HL-60 (cell line): ENCODE results near the gene SLC38A10.

Experiments used
- DNase-seq, 2 experiments: peaks; one replicate each; pipeline ENCODE4 v3.0.0-alpha.2; 2010 to 2020; ENCODE audit warnings: low read depth in 1 of 2, low spot score in 1 of 2
- H3K27ac ChIP-seq: fragments of 250-450 bp; sonication (Bioruptor Pico); replicated peaks from 2 replicates; pipeline ENCODE4 v1.5.1; 2020; ENCODE audit warnings: mild to moderate bottlenecking, moderate library complexity
- H3K27me3 ChIP-seq: fragments of 250-450 bp; sonication (Bioruptor Pico); 2 replicates; pipeline ENCODE4 v1.5.1; 2021; ENCODE audit warnings: mild to moderate bottlenecking, moderate library complexity; ENCODE audit not compliant: insufficient read depth, poor library complexity, severe bottlenecking
- H3K4me3 ChIP-seq: replicated peaks from 2 replicates; pipeline ENCODE4 v1.5.1; 2011; ENCODE audit warnings: mild to moderate bottlenecking, control low read depth, low read length; ENCODE audit not compliant: insufficient read depth
- GABPA ChIP-seq: IDR thresholded peaks from 2 replicates; pipeline ENCODE4 v1.6.1; 2012; ENCODE audit warnings: low read depth
- POLR2AphosphoS5 ChIP-seq: IDR thresholded peaks from 2 replicates; pipeline ENCODE4 v1.6.1; 2012; ENCODE audit warnings: low read depth
- SPI1 ChIP-seq: IDR thresholded peaks from 2 replicates; pipeline ENCODE4 v1.6.1; 2012; ENCODE audit warnings: low read depth, mild to moderate bottlenecking, borderline replicate concordance
- TF ChIP-seq, protein P1 (sequence below): IDR thresholded peaks from 2 replicates; pipeline ENCODE4 v1.6.1; 2012; ENCODE audit warnings: low read depth; ENCODE audit not compliant: insufficient replicate concordance
- TF ChIP-seq, protein P2 (sequence below): IDR thresholded peaks from one replicate; pipeline ENCODE4 v1.5.1; 2011; ENCODE audit warnings: low read length, control low read depth, inconsistent platforms; ENCODE audit not compliant: insufficient read depth

Gene SLC38A10

DNA sequence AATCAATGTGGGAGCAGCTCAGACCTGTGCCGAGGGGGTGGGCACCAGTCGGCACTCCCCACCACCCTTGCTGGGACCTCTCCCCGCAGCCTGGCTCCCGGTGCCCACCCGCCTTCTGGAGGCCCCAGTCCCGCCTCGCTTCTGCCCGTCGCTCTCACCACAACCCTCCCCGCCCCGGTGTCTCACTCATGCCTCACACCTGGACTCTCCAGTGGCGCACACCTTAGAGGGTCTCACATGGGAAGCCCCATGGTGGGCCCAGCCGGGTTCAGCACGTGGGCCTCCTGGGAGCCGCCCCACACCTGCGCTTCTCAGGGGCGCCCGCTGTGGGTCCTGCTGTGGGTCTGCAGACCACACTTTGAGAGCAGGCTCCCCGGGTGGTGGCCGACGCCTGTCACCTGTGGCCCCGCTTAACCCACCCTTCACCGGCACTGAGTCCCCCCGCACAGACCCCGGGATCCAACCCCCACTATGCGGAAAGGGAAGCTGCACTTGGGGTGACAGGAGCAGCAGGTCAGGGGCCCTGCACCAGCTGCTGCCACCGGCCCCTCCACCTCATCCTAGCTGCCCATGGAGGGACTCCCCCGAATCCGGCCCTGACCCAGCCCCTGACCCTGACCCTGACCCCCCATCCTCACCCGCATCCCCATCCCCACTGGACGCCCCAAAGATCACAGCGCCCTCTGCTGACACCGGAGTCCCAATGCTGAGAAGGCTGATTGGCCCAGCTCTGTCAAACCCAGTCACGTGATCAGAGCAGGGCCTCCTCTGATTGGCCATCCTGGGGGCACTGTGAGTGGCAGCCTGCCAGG is 27.4 kb upstream of the SLC38A10 start:
- no peak for DNase-seq
- TF ChIP-seq GABPA (no peak), SPI1 (no peak), POLR2AphosphoS5 (no peak)
- TF ChIP-seq, protein P1, sequence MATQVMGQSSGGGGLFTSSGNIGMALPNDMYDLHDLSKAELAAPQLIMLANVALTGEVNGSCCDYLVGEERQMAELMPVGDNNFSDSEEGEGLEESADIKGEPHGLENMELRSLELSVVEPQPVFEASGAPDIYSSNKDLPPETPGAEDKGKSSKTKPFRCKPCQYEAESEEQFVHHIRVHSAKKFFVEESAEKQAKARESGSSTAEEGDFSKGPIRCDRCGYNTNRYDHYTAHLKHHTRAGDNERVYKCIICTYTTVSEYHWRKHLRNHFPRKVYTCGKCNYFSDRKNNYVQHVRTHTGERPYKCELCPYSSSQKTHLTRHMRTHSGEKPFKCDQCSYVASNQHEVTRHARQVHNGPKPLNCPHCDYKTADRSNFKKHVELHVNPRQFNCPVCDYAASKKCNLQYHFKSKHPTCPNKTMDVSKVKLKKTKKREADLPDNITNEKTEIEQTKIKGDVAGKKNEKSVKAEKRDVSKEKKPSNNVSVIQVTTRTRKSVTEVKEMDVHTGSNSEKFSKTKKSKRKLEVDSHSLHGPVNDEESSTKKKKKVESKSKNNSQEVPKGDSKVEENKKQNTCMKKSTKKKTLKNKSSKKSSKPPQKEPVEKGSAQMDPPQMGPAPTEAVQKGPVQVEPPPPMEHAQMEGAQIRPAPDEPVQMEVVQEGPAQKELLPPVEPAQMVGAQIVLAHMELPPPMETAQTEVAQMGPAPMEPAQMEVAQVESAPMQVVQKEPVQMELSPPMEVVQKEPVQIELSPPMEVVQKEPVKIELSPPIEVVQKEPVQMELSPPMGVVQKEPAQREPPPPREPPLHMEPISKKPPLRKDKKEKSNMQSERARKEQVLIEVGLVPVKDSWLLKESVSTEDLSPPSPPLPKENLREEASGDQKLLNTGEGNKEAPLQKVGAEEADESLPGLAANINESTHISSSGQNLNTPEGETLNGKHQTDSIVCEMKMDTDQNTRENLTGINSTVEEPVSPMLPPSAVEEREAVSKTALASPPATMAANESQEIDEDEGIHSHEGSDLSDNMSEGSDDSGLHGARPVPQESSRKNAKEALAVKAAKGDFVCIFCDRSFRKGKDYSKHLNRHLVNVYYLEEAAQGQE, result no peak
- TF ChIP-seq, protein P2, sequence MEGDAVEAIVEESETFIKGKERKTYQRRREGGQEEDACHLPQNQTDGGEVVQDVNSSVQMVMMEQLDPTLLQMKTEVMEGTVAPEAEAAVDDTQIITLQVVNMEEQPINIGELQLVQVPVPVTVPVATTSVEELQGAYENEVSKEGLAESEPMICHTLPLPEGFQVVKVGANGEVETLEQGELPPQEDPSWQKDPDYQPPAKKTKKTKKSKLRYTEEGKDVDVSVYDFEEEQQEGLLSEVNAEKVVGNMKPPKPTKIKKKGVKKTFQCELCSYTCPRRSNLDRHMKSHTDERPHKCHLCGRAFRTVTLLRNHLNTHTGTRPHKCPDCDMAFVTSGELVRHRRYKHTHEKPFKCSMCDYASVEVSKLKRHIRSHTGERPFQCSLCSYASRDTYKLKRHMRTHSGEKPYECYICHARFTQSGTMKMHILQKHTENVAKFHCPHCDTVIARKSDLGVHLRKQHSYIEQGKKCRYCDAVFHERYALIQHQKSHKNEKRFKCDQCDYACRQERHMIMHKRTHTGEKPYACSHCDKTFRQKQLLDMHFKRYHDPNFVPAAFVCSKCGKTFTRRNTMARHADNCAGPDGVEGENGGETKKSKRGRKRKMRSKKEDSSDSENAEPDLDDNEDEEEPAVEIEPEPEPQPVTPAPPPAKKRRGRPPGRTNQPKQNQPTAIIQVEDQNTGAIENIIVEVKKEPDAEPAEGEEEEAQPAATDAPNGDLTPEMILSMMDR, result no peak

DNA sequence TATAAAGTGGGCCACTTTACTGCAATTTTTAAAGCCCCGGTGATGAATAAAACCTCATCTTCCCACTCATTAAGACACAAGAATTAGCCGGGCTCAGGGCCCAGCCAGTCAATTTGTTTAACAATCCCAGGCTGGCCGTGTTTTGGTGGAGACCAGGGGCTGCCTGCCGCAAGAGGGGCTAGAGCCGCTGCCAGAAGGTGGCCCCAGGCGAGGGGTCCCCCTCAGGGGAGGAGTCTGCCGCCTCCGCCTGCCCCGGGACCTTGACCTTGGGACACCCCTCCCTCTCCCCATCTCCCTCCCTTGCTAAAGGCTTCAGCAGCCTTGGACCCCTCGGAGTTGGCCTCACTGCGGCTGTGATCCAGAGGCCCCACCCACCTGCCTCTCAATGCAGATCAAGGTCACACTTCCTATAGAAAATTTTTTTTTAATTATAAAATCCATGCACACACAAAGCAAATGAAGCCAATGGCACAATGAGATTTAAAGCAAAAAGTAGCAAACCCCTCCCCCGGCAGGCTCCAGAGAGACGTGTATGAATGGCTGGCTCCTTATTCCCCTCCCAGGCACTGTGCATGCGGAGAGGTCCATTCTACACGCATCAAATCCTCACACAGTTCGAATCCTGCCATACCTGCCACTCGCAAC is 23.0 kb upstream of the SLC38A10 start:
- TF ChIP-seq, protein P2, result no peak
- TF ChIP-seq, protein P1, result no peak
- TF ChIP-seq POLR2AphosphoS5 (no peak), SPI1 (no peak), GABPA (no peak)
- Histone ChIP-seq H3K27ac (no peak overlapping the region), H3K27me3 (no peaks in the 10 kb centered on the region), H3K4me3 (no peak overlapping the region)
- DNase-seq, result no peak

More for the DNA sequence above, 27.4 kb upstream of the SLC38A10 start:
- H3K27me3 ChIP-seq, result no peaks in the 10 kb centered on the region
- no peak overlapping the region for H3K27ac ChIP-seq
- no peak overlapping the region for H3K4me3 ChIP-seq

DNA sequence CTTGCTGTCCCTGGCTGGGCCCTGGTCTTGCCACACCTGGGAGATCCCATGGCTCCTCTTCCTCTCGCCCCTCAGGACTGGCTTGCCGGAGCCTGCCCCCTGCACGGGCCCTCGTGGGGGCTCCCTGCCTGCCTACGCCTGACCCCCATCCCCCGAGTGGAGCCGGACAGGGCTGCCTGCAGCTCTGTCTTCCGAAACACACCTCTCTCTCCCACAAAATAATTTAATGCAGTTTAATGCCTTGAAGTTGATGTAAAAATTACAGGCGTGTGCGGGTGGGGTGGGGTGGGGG is 22.4 kb upstream of the SLC38A10 start:
- no peak for DNase-seq
- Histone ChIP-seq H3K27me3 (no peaks in the 10 kb centered on the region), H3K27ac (no peak overlapping the region), H3K4me3 (no peak overlapping the region)
- TF ChIP-seq GABPA (no peak), POLR2AphosphoS5 (no peak), SPI1 (no peak)
- TF ChIP-seq, protein P2, result no peak
- TF ChIP-seq, protein P1, result no peak
